Daoy (cell line): ENCODE results near the gene ARL13A. TPM values are rescaled to one million over a fixed set of nuclear protein-coding genes. Genes with fewer than 3 reads are reported as not detected.
"Not testable (repeated sequence)": the region's sequence is repeated elsewhere in the genome, so short reads cannot be mapped to it uniquely, and the experiment has no call there.

Experiments used
- DNase-seq: peaks from one replicate; pipeline ENCODE4 v3.0.0-alpha.2; 2015; ENCODE audit warnings: low read depth
- total RNA-seq: library from RNA; depleted of rRNA; stranded (reverse); fragments of >200 nt; shearing (Covaris generic); gene quantifications from 2 replicates; pipeline ENCODE4 v1.2.3, GENCODE V29; 2014; rRNA removed

The ARL13A gene
- total RNA-seq, result not detected in 2 replicates

- DNase-seq, result no peak
Observed at GRCh38 chrX:100969408-100969807, at the start of gene ARL13A. ARL13A (plus strand) TSS chrX:100969708; CDS start chrX:100973690, 3,982 bp downstream.

GRCh38 chrX:100924375-100924774 lies 45.1 kb upstream of the ARL13A start:
- no peak for DNase-seq

GRCh38 chrX:100926453-100926852 lies 43.1 kb upstream of the ARL13A start:
- DNase-seq, result no peak

GRCh38 chrX:100928660-100929613 lies 40.6 kb upstream of the ARL13A start, which contains the start of gene XKRX:
XKRX (minus strand) TSS chrX:100928917; CDS start chrX:100928304, 613 bp downstream.
- DNase-seq, result peak; percentile 11

GRCh38 chrX:100931218-100931924 lies 38.1 kb upstream of the ARL13A start:
- DNase-seq, result no peak

DNA sequence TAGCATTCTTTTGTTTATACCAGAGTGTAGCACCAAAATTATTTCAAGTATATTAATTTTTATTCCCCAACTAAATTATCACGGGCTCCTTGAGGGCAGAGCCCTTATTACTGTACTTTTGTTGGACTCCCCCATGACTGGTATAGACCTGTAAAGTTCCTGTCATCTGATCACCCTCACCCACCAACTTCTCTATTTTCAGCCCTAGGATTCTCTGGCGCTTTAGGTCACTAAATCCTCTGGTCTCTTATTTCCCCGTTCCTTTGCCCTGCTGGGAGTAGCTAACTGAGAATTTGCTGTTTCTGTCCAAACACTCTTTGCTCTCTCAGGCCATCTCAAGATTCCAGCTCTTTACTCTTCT lies 37.6 kb upstream of the ARL13A start:
- no peak for DNase-seq

DNA sequence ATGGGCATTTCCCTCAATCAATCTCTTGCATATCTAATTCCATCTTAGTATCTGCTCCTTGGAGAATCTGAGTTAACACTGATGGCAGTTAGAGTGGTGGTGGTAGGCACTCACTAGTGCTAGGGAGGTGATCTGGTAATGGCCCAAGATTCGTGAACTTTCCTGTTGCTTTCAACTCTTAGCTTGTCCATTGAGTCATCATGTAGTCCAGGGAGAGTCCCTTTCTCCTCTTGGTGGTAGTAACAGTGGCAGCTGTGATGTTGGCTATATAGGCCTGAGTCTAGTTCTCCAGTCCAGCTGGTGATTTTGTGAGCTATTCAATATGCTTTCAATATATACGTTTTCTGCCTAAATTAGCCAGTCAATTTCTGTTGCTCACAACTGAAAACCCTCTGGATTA lies 33.7 kb upstream of the ARL13A start:
- no peak for DNase-seq

DNA sequence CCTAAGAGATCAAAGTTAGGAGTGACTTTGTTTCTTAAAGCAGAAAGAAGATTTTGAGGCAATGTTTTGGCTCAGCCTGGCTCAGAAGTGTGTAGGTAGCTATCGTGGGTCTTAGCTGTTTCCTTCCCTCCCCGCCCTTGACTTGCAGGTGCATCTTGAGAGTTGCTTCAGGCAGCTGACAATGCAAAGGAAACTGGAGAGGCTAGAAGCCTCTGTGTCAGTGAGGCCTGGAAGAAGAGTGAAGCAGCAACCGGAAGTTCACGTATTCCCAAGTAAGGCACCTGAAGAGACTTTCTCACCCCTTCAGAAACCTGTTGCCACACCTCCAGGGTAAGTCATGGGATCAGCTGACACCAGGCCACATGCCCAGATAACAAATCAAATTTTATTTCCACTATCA lies 30.2 kb upstream of the ARL13A start:
- DNase-seq, result no peak

DNA sequence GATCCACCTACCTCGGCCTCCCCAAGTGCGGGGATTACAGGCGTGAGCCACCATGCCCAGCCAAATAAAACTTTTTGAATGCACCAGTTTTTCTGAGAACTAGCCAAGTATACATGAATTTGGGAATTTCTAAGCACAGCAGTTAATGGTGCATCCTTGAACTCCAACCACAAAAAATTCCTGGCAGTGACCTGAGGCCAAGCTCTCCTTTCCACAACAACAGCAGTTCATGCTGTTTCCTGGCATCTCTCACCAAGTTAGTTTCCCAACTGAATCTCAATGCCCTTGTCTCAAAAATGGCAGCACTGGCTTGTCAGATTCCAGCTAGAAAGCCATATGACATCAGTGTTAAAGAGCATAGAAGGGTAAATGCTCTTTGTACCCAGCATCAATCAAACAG lies 24.9 kb upstream of the ARL13A start:
- DNase-seq, result no peak

DNA sequence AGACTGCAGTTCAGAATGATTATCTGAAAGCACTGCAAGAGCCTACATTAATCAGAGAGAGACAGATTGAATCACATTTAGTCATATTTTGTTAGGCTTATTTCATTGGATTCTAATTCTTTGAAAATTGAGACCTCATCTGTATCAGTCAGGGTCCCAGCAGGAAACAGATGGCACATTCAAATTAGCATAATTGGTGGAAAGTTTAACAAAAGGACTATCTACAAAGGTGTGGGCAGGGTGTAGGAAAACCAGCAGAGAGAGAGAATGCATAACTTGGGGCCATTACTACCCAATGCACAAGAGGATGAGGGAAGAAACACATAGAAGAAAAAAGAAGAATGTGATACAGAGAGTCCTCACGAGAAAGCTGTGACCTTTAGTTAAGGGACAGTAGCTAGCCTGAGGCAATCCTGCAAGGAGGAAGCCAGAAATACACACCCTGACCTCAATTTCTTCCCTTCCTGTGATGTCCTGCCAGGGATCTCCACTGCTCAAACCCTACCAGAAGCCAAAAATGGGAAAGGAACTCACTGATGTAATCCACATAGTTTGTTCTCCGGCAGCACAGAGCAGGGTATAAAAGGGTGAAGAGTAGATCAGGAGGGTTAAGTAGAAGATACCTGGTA lies 23.1 kb upstream of the ARL13A start:
- no peak for DNase-seq

DNA sequence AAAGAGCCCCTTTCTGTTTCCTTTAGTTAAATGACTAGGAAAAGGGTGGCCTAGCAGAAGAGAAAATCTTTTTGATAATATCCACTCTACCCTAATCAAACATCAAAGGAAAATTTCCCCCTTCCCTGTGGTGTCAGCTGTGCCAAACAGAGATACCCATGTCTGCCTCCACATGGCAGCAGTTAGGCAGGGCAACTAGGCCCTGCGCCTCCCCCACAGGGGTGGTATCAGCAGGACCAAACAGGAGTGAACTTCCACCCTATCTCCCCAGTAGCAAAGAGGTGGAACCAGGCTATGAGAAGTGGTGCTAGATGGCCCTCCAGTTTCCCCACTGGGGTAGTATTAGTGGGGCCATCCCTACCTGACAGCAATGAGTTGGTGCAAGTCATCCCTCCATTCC lies 21.0 kb upstream of the ARL13A start:
- no peak for DNase-seq

DNA sequence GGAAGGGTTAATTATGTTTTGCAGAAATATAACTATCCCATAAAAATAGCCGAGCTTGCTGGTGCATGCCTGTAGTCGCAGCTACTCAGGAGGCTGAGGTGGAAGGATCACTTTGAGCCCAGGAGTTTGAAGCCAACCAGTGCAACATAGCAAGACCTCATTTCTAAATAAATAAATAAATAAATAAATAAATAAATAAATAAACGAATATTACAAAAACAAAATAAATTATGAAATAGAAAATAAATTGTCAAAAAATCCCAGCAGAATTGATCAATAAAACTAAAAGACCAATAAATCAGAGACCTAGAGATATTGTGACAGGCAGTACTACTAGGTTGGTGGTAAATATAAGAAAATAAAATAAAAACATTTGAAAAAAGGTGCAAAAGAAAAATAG lies 6.7 kb upstream of the ARL13A start:
- DNase-seq, result no peak

GRCh38 chrX:100964362-100964761 lies 5.1 kb upstream of the ARL13A start:
- no peak for DNase-seq

DNA sequence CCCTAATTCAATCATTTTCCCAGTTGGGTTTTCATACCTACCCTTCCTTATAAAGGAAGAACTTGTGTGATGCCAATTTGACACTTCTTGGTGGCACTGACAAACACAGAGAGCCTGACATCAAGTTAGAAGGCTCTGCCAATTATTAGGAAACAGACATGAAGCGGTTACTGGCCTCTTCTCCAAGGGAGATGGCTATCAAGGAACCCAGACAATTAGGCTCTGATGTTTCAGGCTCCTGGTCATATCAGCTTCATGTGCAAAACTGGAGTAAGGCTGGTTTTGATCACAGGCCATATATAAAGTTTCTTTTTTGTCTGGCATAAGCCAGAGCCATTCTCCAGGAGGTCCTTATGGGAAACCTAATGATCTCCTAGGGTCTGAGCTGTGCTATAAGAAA lies 428 bp downstream of the ARL13A start:
- no peak for DNase-seq

DNA sequence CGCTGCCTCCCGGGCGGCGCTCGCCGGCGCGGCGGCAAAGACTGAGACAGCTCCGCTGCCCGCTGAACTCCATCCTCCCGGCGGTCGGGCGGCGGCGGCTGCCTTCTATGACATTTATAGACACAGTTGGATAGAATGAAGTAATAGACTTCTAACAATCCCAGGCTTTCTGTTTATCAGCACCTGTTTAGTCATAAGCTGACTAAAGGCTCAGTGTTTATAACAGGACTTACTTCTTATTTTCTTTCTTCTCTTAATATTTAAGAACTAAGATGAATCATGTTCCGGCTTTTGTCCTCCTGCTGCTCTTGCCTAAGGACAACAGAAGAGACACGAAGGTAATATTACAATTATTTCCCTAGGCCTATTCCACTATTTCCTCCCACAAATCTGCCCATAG lies 3.9 kb downstream of the ARL13A start:
- no peak for DNase-seq

DNA sequence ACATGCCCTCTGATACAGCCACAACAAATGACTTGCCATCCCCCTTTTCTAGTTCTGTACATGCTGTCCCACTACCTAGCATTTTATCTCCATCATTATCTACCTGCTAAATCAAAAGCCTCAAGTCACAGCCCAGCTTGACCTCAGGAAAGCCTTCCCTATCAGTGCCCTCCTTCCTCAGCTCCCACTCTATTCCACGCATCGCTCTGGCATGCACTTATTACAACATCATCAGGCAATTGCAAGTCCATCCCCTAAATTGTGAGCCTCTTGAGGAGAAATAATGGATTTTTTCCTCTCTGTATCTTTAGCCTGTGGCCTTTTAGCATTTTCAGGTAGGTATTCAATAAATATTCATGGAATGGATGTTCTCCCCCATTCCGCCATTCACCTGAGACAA lies 5.7 kb downstream of the ARL13A start:
- DNase-seq, result no peak

GRCh38 chrX:100976211-100976610 lies 6.7 kb downstream of the ARL13A start:
- DNase-seq, result no peak

GRCh38 chrX:100979881-100980607 lies 10.5 kb downstream of the ARL13A start:
- DNase-seq, result peak; percentile 7

DNA sequence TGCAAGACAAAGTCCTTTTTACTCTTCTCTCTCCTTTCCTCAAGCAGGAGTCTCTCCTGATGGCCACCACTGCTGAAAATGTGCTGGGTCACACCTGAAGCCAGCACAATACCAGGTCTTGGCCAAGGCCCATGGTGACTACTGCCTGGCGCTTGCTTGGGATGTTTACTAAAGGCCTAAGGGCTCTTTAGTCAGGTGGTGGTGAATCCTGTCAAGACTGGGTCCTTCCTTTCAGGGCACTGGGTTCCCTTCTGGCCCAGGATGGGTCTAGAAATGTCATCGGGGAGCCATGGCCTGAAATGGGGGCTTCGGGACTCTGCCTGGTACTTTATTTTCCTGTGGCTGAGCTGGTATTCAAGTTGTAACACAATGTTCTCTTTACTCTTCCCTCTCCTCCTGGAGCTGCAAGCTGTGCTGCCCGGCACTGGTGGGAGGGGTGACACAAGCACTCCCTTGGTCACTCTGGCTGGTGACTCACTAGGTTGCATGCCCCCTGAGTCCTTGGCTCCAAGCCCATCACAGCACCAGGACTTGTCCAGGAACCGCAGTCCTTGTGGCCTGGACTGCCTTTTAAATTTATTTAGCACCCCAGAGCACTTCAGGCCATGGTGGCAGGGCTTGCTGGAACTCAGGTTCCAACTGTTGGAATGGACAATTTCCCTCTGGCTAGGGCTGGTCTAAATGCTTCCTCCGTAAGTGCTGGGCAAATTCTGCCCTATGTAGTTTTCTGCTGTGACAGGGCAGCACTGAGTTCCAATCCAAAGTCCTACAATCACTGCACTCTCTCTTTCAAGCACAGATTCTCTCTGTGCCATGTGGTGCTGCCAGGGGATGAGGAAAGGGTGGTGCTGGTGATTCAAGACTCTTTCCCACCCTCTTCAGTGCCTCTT lies 11.3 kb downstream of the ARL13A start:
- peak; percentile 65 for DNase-seq

DNA sequence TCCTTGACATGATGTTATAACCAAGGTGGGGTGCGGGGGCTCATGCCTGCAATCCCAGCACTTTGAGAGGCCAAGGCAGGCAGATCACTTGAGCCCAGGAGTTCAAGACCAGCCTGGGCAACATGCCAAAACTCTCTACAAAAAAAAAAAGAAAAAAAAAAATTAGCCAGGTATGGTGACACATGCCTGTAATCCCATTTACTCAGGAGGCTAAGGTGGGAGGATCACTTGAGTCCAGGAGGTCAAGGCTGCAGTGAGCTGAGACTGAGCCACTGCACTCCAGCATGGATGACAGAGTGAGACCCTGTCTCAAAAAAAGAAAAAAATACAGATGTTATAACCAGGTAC lies 12.0 kb downstream of the ARL13A start:
- not testable (repeated sequence) for DNase-seq

GRCh38 chrX:100984818-100985217 lies 15.3 kb downstream of the ARL13A start:
- no peak for DNase-seq
